Neural cell (in vitro differentiated cells): ENCODE results near the gene SMAD1. TPM values are rescaled to one million over a fixed set of nuclear protein-coding genes. Genes with fewer than 3 reads are reported as not detected.

ENCODE experiments used
- H2AFZ ChIP-seq: fragments of 200-600, 300-800 bp; sonication (generic), shearing (Covaris generic); 2 replicates; pipeline ENCODE4 v1.6.0; 2014; ENCODE audit warnings: low read depth, mild to moderate bottlenecking, antibody characterized with exemption, low read length, moderate library complexity
- H3F3A ChIP-seq: fragments of 200-600 bp; shearing (Covaris generic); 2 replicates; pipeline ENCODE4 v1.6.1; 2016; ENCODE audit warnings: mild to moderate bottlenecking, moderate library complexity, mixed read lengths, antibody characterized with exemption, low read length; ENCODE audit not compliant: insufficient read depth, poor library complexity, severe bottlenecking
- H3K27ac ChIP-seq: fragments of 200-600, 300-800 bp; sonication (generic), shearing (Covaris generic); 2 replicates; pipeline ENCODE4 v1.5.1; 2014; ENCODE audit warnings: mild to moderate bottlenecking, low read length, moderate library complexity
- H3K27me3 ChIP-seq: fragments of 300-800, 200-600 bp; sonication (generic), shearing (Covaris generic); 2 replicates; pipeline ENCODE4 v1.6.0; 2014; ENCODE audit warnings: mild to moderate bottlenecking, low read depth, low read length, moderate library complexity; ENCODE audit not compliant: insufficient read depth
- H3K36me3 ChIP-seq: fragments of 300-800, 200-600 bp; sonication (generic), shearing (Covaris generic); 2 replicates; pipeline ENCODE4 v1.5.1; 2014; ENCODE audit warnings: mild to moderate bottlenecking, antibody characterized with exemption, low read length, moderate library complexity; ENCODE audit not compliant: insufficient read depth
- H3K4me2 ChIP-seq: fragments of 300-800, 200-600 bp; sonication (generic), shearing (Covaris generic); 2 replicates; pipeline ENCODE4 v1.6.0; 2014; ENCODE audit warnings: mild to moderate bottlenecking, low read length
- H3K4me3 ChIP-seq: fragments of 300-800, 200-600 bp; sonication (generic), shearing (Covaris generic); 2 replicates; pipeline ENCODE4 v1.5.1; 2014; ENCODE audit warnings: mild to moderate bottlenecking, low read length, moderate library complexity
- H3K79me2 ChIP-seq: fragments of 200-600 bp; shearing (Covaris generic); replicated peaks from 2 replicates; pipeline ENCODE4 v1.6.0; 2014; ENCODE audit warnings: mild to moderate bottlenecking, low read length, moderate library complexity; ENCODE audit not compliant: insufficient read depth
- H3K9ac ChIP-seq: fragments of 300-800, 200-600 bp; sonication (generic), shearing (Covaris generic); 2 replicates; pipeline ENCODE4 v1.6.1; 2016; ENCODE audit warnings: mild to moderate bottlenecking, low read length, mixed read lengths
- H3K9me2 ChIP-seq: fragments of 200-600 bp; shearing (Covaris generic); 2 replicates; pipeline ENCODE4 v1.6.1; 2016; ENCODE audit warnings: mild to moderate bottlenecking, low read length, mixed read lengths; ENCODE audit not compliant: insufficient read depth
- H3K9me3 ChIP-seq: fragments of 200-600, 300-800 bp; sonication (generic), shearing (Covaris generic); 2 replicates; pipeline ENCODE4 v1.6.1; 2016; ENCODE audit warnings: mild to moderate bottlenecking, mixed run types, low read length, moderate library complexity, mixed read lengths
- H4K20me1 ChIP-seq: fragments of 200-600 bp; shearing (Covaris generic); 2 replicates; pipeline ENCODE4 v1.6.1; 2016; ENCODE audit warnings: mild to moderate bottlenecking, mixed run types; ENCODE audit not compliant: insufficient read depth
- CTCF ChIP-seq: fragments of 450-650 bp; IDR thresholded peaks from 2 replicates; pipeline ENCODE4 v1.5.1; 2014; ENCODE audit warnings: antibody characterized with exemption, mild to moderate bottlenecking, moderate library complexity; ENCODE audit not compliant: poor library complexity, severe bottlenecking
- EP300 ChIP-seq: fragments of 450-650 bp; conservative IDR thresholded peaks from 2 replicates; pipeline ENCODE4 v1.6.1; 2014; ENCODE audit warnings: antibody characterized with exemption, mild to moderate bottlenecking, moderate library complexity; ENCODE audit not compliant: poor library complexity, severe bottlenecking
- EZH2 ChIP-seq: fragments of 200-600, 300-800 bp; shearing (Covaris generic), sonication (generic); IDR thresholded peaks from 2 replicates; pipeline ENCODE4 v1.6.1; 2014; ENCODE audit warnings: antibody characterized with exemption, low read length, borderline replicate concordance, mild to moderate bottlenecking; ENCODE audit not compliant: insufficient read depth, poor library complexity, severe bottlenecking
- MXI1 ChIP-seq: fragments of 450-650 bp; conservative IDR thresholded peaks from 2 replicates; pipeline ENCODE4 v1.6.1; 2014; ENCODE audit warnings: antibody characterized with exemption, mild to moderate bottlenecking; ENCODE audit not compliant: poor library complexity, severe bottlenecking
- POLR2AphosphoS5 ChIP-seq: IDR thresholded peaks from 2 replicates; pipeline ENCODE4 v1.6.1; 2012
- RAD21 ChIP-seq: fragments of 450-650 bp; conservative IDR thresholded peaks from 2 replicates; pipeline ENCODE4 v1.6.1; 2014; ENCODE audit warnings: antibody characterized with exemption, mild to moderate bottlenecking, moderate library complexity
- REST ChIP-seq: IDR thresholded peaks from 2 replicates; pipeline ENCODE4 v1.6.1; 2012; ENCODE audit warnings: borderline replicate concordance
- SMC3 ChIP-seq: fragments of 450-650 bp; conservative IDR thresholded peaks from 2 replicates; pipeline ENCODE4 v1.6.1; 2014; ENCODE audit warnings: antibody characterized with exemption, mild to moderate bottlenecking, moderate library complexity; ENCODE audit not compliant: poor library complexity
- TAF1 ChIP-seq: IDR thresholded peaks from 2 replicates; pipeline ENCODE4 v1.6.1; 2012; ENCODE audit warnings: low read depth
- polyA plus RNA-seq: library from polyadenylated mRNA; depleted of rRNA; stranded (reverse); fragments of >200 nt; gene quantifications from 2 replicates; pipeline ENCODE4 v1.2.3, GENCODE V29; 2014

The SMAD1 gene
- polyA plus RNA-seq, 1 donor from 2014 or later: 31.7 TPM

- Histone ChIP-seq H4K20me1 (no peaks in the 10 kb centered on the region), H3K79me2 (no peaks in the 10 kb centered on the region), H3K27me3 (no peaks in the 10 kb centered on the region), H2AFZ (no peak overlapping the region), H3K4me2 (no peak overlapping the region), H3K27ac (no peak overlapping the region), H3K4me3 (no peak overlapping the region), H3K9me2 (no peaks in the 10 kb centered on the region), H3F3A (no peaks in the 10 kb centered on the region), H3K36me3 (no peaks in the 10 kb centered on the region), H3K9me3 (no peaks in the 10 kb centered on the region), H3K9ac (no peak overlapping the region)
- TF ChIP-seq EP300: no peak
- TF ChIP-seq MXI1: no peak
- no peak for TF ChIP-seq RAD21
- no peak for TF ChIP-seq EZH2
- TF ChIP-seq SMC3: no peak
Observed at GRCh38 chr4:145435646-145436045, 46.0 kb upstream of the SMAD1 start.

- no peak overlapping the region for H3K4me2 ChIP-seq
- no peak overlapping the region for H2AFZ ChIP-seq
- no peak for TF ChIP-seq SMC3
- no peak for TF ChIP-seq REST
- no peak for TF ChIP-seq RAD21
- TF ChIP-seq EZH2: no peak
- no peak for TF ChIP-seq EP300
- no peak for TF ChIP-seq POLR2AphosphoS5
- TF ChIP-seq CTCF: no peak
- H3K27ac ChIP-seq: no peak overlapping the region
- no peaks in the 10 kb centered on the region for H3F3A ChIP-seq
- no peaks in the 10 kb centered on the region for H3K9me3 ChIP-seq
- H3K27me3 ChIP-seq: no peaks in the 10 kb centered on the region
- no peak overlapping the region for H3K9ac ChIP-seq
- H3K79me2 ChIP-seq: no peaks in the 10 kb centered on the region
- H3K4me3 ChIP-seq: no peak overlapping the region
- H3K9me2 ChIP-seq: no peaks in the 10 kb centered on the region
- no peaks in the 10 kb centered on the region for H4K20me1 ChIP-seq
- no peaks in the 10 kb centered on the region for H3K36me3 ChIP-seq
Observed at GRCh38 chr4:145436114-145436513, 45.5 kb upstream of the SMAD1 start.

- Histone ChIP-seq H3K4me3 (no peak overlapping the region), H2AFZ (no peak overlapping the region), H3K36me3 (no peaks in the 10 kb centered on the region), H3K9me3 (no peaks in the 10 kb centered on the region), H3K27me3 (no peaks in the 10 kb centered on the region), H3K9me2 (no peaks in the 10 kb centered on the region), H3K4me2 (no peak overlapping the region), H3K9ac (no peak overlapping the region), H3F3A (no peaks in the 10 kb centered on the region), H3K79me2 (no peaks in the 10 kb centered on the region), H3K27ac (no peak overlapping the region), H4K20me1 (no peaks in the 10 kb centered on the region)
- TF ChIP-seq EP300 (no peak), TAF1 (no peak), SMC3 (no peak), CTCF (no peak), POLR2AphosphoS5 (no peak), REST (no peak), RAD21 (no peak), EZH2 (no peak), MXI1 (no peak)
Observed at GRCh38 chr4:145436796-145437195, 44.9 kb upstream of the SMAD1 start.
